ENCODE results near the gene TRIM16.
"Not testable (repeated sequence)": the region's sequence is repeated elsewhere in the genome, so short reads cannot be mapped to it uniquely, and the experiment has no call there.

DNA sequence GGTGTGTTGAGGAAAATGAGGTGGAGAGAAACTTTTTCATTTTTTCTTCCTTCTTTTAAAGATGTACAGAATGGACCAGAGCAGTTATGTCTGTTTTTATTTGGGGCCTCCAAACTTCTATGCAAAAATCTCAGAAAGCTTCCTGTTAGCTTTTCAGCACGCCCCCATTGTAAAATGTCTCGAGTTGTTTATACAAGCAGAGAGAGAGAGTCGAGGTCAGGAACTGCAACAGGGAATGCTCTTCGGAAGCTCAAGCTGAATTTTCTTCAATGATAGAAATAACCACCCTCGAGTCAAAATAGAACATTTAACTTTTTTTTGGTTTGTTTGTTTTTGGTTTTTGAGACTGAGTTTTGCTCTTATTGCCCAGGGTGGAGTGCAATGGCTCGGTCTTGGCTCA lies 68.3 kb downstream of the TRIM16 start:
- TF ChIP-seq CTCF (conservative IDR thresholded peaks at IDR 0.05); ZFX (IDR thresholded peaks at IDR 0.05): not testable (repeated sequence)

Data from C4-2B (cell line).